SK-N-MC (cell line): ENCODE results near the gene EMD.

Experiments used
- EZH2 ChIP-seq: fragments of 200-600 bp; sonication (generic); IDR thresholded peaks from one replicate; pipeline ENCODE4 v1.6.1; 2017; ENCODE audit warnings: antibody characterized with exemption
- POLR2AphosphoS5 ChIP-seq: IDR thresholded peaks from 2 replicates; pipeline ENCODE4 v1.6.1; 2012; ENCODE audit warnings: mild to moderate bottlenecking, low read depth, low read length, borderline replicate concordance

GRCh38 chrX:154378059-154378798 is 866 bp upstream of the EMD start:
- TF ChIP-seq POLR2AphosphoS5 (peak; percentile 61; the same call in 1 of the 2 replicates), EZH2 (no peak)
